ENCODE measurements around the gene GANC.

- no peak for TF ChIP-seq CTCF (IDR thresholded peaks at IDR 0.05)
- TF ChIP-seq TFCP2L1 (CRISPR knock-in tag; IDR thresholded peaks at IDR 0.05): no peak
- TF ChIP-seq MAFK (IDR thresholded peaks at IDR 0.05; ENCODE audit: partially characterized antibody): no peak
- no peak for TF ChIP-seq POLR2A (IDR thresholded peaks at IDR 0.05; ENCODE audit: low read length)
- TF ChIP-seq RAD21 (conservative IDR thresholded peaks at IDR 0.05 in 1 of 2, IDR thresholded peaks at IDR 0.05 in 1 of 2): no peak
- TF ChIP-seq MAZ (IDR thresholded peaks at IDR 0.05; ENCODE audit: borderline replicate concordance, low read depth, low read length): no peak
- TF ChIP-seq EP300 (IDR thresholded peaks at IDR 0.05): no peak
- no peak for TF ChIP-seq SREBF2 (IDR thresholded peaks at IDR 0.05)
- TF ChIP-seq CBX8 (IDR thresholded peaks at IDR 0.05): no peak
Measured at GRCh38 chr15:42279234-42279723, 6.3 kb downstream of the GANC start.

All from A549 (cell line).